ENCODE data around the gene RHBDF1. TPM values are rescaled to one million over a fixed set of nuclear protein-coding genes. Genes with fewer than 3 reads are reported as not detected.

RHBDF1 gene
- total and polyA plus RNA-seq, 2 experiments from 2014 or later, result 22.6 to 24.5 TPM

- TF ChIP-seq ETS1 (IDR thresholded peaks at IDR 0.05) (no peak), STAT1 (IDR thresholded peaks at IDR 0.05; ENCODE audit: unreplicated experiment) (no peak), ZNF114 (CRISPR knock-in tag; IDR thresholded peaks at IDR 0.05) (no peak), JUNB (IDR thresholded peaks at IDR 0.05; ENCODE audit: unreplicated experiment) (no peak), CTCF (conservative IDR thresholded peaks at IDR 0.05; ENCODE audit: low read depth in 2 of 2) (no peak), POLR2AphosphoS5 (IDR thresholded peaks at IDR 0.05; ENCODE audit: low read depth) (no peak), NANOG (IDR thresholded peaks at IDR 0.05; ENCODE audit: borderline replicate concordance) (no peak), ZNF331 (CRISPR knock-in tag; IDR thresholded peaks at IDR 0.05; ENCODE audit: low read depth) (no peak), EZH2phosphoT487 (IDR thresholded peaks at IDR 0.05; ENCODE audit: unreplicated experiment) (no peak), EZH2 (IDR thresholded peaks at IDR 0.05; ENCODE audit: low read depth, unreplicated experiment) (no peak), CREB1 (CRISPR knock-in tag; IDR thresholded peaks at IDR 0.05; ENCODE audit: low read depth) (no peak)
- TF ChIP-seq, protein P1, sequence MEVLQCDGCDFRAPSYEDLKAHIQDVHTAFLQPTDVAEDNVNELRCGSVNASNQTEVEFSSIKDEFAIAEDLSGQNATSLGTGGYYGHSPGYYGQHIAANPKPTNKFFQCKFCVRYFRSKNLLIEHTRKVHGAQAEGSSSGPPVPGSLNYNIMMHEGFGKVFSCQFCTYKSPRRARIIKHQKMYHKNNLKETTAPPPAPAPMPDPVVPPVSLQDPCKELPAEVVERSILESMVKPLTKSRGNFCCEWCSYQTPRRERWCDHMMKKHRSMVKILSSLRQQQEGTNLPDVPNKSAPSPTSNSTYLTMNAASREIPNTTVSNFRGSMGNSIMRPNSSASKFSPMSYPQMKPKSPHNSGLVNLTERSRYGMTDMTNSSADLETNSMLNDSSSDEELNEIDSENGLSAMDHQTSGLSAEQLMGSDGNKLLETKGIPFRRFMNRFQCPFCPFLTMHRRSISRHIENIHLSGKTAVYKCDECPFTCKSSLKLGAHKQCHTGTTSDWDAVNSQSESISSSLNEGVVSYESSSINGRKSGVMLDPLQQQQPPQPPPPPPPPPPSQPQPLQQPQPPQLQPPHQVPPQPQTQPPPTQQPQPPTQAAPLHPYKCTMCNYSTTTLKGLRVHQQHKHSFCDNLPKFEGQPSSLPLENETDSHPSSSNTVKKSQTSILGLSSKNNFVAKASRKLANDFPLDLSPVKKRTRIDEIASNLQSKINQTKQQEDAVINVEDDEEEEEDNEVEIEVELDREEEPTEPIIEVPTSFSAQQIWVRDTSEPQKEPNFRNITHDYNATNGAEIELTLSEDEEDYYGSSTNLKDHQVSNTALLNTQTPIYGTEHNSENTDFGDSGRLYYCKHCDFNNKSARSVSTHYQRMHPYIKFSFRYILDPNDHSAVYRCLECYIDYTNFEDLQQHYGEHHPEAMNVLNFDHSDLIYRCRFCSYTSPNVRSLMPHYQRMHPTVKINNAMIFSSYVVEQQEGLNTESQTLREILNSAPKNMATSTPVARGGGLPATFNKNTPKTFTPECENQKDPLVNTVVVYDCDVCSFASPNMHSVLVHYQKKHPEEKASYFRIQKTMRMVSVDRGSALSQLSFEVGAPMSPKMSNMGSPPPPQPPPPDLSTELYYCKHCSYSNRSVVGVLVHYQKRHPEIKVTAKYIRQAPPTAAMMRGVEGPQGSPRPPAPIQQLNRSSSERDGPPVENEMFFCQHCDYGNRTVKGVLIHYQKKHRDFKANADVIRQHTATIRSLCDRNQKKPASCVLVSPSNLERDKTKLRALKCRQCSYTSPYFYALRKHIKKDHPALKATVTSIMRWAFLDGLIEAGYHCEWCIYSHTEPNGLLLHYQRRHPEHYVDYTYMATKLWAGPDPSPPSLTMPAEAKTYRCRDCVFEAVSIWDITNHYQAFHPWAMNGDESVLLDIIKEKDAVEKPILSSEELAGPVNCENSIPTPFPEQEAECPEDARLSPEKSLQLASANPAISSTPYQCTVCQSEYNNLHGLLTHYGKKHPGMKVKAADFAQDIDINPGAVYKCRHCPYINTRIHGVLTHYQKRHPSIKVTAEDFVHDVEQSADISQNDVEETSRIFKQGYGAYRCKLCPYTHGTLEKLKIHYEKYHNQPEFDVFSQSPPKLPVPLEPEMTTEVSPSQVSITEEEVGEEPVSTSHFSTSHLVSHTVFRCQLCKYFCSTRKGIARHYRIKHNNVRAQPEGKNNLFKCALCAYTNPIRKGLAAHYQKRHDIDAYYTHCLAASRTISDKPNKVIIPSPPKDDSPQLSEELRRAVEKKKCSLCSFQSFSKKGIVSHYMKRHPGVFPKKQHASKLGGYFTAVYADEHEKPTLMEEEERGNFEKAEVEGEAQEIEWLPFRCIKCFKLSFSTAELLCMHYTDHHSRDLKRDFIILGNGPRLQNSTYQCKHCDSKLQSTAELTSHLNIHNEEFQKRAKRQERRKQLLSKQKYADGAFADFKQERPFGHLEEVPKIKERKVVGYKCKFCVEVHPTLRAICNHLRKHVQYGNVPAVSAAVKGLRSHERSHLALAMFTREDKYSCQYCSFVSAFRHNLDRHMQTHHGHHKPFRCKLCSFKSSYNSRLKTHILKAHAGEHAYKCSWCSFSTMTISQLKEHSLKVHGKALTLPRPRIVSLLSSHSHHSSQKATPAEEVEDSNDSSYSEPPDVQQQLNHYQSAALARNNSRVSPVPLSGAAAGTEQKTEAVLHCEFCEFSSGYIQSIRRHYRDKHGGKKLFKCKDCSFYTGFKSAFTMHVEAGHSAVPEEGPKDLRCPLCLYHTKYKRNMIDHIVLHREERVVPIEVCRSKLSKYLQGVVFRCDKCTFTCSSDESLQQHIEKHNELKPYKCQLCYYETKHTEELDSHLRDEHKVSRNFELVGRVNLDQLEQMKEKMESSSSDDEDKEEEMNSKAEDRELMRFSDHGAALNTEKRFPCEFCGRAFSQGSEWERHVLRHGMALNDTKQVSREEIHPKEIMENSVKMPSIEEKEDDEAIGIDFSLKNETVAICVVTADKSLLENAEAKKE (CRISPR knock-in tag; IDR thresholded peaks at IDR 0.05), result no peak
- TF ChIP-seq, protein P2, sequence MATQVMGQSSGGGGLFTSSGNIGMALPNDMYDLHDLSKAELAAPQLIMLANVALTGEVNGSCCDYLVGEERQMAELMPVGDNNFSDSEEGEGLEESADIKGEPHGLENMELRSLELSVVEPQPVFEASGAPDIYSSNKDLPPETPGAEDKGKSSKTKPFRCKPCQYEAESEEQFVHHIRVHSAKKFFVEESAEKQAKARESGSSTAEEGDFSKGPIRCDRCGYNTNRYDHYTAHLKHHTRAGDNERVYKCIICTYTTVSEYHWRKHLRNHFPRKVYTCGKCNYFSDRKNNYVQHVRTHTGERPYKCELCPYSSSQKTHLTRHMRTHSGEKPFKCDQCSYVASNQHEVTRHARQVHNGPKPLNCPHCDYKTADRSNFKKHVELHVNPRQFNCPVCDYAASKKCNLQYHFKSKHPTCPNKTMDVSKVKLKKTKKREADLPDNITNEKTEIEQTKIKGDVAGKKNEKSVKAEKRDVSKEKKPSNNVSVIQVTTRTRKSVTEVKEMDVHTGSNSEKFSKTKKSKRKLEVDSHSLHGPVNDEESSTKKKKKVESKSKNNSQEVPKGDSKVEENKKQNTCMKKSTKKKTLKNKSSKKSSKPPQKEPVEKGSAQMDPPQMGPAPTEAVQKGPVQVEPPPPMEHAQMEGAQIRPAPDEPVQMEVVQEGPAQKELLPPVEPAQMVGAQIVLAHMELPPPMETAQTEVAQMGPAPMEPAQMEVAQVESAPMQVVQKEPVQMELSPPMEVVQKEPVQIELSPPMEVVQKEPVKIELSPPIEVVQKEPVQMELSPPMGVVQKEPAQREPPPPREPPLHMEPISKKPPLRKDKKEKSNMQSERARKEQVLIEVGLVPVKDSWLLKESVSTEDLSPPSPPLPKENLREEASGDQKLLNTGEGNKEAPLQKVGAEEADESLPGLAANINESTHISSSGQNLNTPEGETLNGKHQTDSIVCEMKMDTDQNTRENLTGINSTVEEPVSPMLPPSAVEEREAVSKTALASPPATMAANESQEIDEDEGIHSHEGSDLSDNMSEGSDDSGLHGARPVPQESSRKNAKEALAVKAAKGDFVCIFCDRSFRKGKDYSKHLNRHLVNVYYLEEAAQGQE (IDR thresholded peaks at IDR 0.05; ENCODE audit: unreplicated experiment), result no peak
- no peak overlapping the region for H3K4me3 Mint-ChIP-seq
- H3K4me2 ChIP-seq, result no peak overlapping the region
- no peaks in the 10 kb centered on the region for H3K4me1 Mint-ChIP-seq
- no peaks in the 10 kb centered on the region; the same call in 1 of the 2 replicates for H4K20me1 ChIP-seq (replicated peaks; ENCODE audit: insufficient read depth)
- no peaks in the 10 kb centered on the region for H3K9me3 Mint-ChIP-seq
- no peaks in the 10 kb centered on the region for H3K36me3 ChIP-seq (ENCODE audit: insufficient read depth)
- no peaks in the 10 kb centered on the region for H3K4me1 ChIP-seq (ENCODE audit: insufficient read depth)
- DNase-seq (ENCODE audit: low spot score) (no peak), ATAC-seq (no peak)
- no peaks in the 10 kb centered on the region for H3F3A ChIP-seq (replicated peaks; ENCODE audit: low read depth)
- no peak overlapping the region for H3K27ac ChIP-seq (ENCODE audit: low read depth)
- H3K27me3 ChIP-seq (ENCODE audit: insufficient read depth), result no peaks in the 10 kb centered on the region
- H3K9me2 ChIP-seq (ENCODE audit: insufficient read depth), result no peaks in the 10 kb centered on the region
- no peak overlapping the region for H3K27ac Mint-ChIP-seq
- no peak overlapping the region for H3K4me3 ChIP-seq
- no peaks in the 10 kb centered on the region for H3K79me2 ChIP-seq (replicated peaks; ENCODE audit: insufficient read depth)
- H2AFZ ChIP-seq, result no peak overlapping the region
- peaks cover 15% of the 10 kb centered on the region; the same call in 2 of the 3 replicates for H3K36me3 Mint-ChIP-seq (ENCODE audit: low read depth)
- peaks cover 12% of the 10 kb centered on the region for H3K27me3 Mint-ChIP-seq (ENCODE audit: insufficient read depth, low read depth, poor library complexity)
Measured at GRCh38 chr16:91484-91883, 19.1 kb upstream of the RHBDF1 start.

Measured in GM23338 (cell line).